Eye (tissue), 1 donor: Measurements from ENCODE around the gene TRPM2.
A peak's percentile ranks its signal among the peaks of the same experiment; 100 is the strongest.

Experiments
- DNase-seq: peaks from one replicate; pipeline ENCODE4 v3.0.0-alpha.2; 2015

Gene TRPM2

GRCh38 chr21:44448651-44449131 is 95.3 kb downstream of the TRPM2 start:
- DNase-seq = no peak

DNA sequence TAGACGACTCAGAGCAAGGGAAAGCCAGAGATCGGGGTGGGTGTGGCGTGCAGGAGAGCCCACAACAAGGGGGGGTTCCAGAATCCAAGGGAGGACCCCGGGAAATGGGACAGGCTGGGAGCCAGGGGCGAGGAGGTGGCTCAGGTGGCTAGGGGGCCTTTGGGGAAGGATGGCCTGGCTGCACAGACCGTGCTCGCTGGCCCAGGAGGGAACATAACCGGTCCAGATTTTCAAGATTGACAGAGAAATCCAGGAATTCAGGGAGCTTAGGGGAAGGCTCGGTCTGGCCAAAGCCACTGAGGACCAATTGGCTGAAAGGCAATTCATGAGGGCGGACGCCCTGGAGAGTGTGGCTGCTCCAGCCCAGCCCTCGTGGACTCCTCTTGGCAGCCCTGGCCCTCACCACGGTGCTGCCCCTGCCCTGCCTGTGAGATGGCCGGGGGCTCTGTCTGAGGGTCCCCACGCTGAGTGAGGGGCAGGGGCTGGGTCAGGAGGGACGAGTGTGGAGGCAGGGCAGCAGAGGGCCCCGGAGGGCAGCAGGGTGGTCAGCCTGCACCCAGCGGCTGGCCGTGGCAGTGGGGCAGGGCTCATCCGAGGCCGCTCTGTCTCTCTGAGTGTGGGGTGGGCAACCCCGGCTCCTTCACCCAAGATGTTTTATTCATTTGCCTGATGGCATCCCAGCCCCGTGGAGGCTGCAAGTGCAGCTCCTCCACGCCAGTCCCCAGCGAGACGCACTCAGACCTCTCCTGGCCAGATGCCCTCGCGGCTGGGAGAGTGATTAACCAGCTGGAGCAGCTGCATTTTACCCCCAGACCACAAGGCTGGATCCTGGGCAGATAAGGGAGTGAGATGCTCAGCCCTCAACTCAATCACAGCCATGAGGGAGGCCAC is 96.3 kb downstream of the TRPM2 start:
- peak; percentile 47 for DNase-seq

DNA sequence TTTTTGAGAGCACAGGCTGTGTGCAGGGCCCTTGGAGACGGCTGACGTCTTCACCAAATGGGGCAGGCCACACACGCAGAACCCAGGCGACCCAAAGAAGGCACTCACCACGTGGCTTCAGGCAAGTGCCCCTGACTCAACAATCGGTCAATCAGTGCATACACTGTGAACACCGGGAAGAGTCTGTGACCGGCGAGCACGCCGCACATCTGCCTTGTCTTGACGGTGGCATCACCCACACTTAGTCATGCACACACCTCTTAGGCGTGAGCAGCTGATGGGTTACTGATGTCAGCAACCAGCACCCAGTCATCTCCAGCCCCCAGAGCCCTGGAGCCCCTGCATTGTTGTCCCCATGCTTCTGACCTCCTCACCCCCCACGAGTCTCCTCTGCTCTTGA is 97.0 kb downstream of the TRPM2 start:
- no peak for DNase-seq

GRCh38 chr21:44450999-44451398 is 97.6 kb downstream of the TRPM2 start:
- DNase-seq = no peak

DNA sequence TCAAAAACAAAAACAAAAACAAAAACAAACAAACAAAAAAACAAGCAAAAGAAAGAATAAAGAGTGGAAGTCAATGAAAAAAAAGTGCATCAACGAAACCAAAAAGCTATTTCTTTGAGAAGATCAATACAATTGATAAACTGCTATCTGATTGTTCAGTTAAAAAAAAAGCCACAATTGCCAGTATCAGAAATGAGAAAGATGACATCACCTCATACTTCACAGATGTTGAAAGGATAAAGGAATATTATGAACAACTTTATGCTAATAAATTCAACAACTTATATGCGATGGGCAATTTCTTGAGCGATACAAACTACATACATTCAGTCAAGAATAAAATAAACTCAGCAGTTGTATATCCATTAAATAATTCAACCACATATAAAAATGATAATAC is 99.7 kb downstream of the TRPM2 start:
- DNase-seq = no peak

DNA sequence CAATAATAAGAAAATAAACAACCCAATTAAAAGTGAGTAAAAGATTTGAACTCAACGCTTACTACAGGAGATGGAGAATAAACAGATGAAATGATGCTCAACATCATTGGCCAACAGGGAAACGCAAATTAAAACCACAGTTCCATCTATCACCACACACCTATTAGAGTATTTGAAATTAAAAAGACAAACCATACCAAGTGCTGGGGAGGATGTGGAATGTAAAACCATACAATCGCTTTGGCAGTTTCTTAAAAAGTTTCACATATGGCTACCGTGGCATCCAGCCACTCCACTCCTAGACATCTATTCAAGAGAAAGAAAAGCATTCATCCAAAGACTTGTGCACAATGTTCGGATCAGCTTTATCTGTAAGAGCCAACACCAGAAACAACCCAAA is 100.6 kb downstream of the TRPM2 start:
- no peak for DNase-seq

DNA sequence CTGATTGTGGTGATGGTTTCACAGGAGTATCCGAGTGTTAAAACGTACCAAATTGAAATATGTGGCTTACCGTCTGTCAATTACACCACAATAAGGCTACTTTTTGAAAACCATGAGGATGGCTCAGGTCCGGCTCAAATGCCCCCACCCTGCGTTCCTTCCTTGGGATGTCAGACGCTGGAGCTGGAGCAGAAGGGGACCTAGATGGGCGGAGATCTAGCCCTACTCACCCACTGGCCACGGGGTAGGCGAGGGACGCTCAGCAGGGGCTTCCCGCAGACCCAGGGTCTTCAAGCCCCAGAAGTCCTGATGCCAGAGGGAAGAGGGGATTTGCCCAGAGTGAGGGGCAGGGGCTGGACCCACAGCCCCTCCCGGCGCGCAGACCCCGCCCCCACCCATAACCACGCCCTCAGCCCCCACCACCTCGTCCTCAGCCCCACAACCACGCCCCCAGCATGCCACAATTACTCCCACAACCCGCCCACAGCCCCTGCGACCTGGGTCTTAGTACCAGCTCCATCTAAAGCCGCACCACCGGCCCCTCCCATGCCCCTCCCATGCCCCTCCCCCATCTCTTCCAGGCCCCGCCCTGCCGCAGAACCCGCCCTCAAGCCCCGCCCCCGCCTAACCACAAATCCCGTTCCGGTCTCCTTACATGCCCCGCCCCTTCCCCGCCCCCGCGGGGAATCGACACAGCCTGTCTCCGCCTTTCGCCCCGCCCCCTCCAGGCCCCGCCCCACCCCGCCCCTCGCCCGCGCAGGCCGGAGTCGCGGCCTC is 101.5 kb downstream of the TRPM2 start, which contains the start of gene LRRC3:
Gene LRRC3, plus strand, starts transcription at position 764 of the 777 bp plus-strand sequence. CDS start 1,135 bp downstream, outside the sequence.
- peak; percentile 94 for DNase-seq

- DNase-seq = peak; percentile 78
These were observed 102.2 kb downstream of the TRPM2 start for GRCh38 chr21:44455524-44456213.

DNA sequence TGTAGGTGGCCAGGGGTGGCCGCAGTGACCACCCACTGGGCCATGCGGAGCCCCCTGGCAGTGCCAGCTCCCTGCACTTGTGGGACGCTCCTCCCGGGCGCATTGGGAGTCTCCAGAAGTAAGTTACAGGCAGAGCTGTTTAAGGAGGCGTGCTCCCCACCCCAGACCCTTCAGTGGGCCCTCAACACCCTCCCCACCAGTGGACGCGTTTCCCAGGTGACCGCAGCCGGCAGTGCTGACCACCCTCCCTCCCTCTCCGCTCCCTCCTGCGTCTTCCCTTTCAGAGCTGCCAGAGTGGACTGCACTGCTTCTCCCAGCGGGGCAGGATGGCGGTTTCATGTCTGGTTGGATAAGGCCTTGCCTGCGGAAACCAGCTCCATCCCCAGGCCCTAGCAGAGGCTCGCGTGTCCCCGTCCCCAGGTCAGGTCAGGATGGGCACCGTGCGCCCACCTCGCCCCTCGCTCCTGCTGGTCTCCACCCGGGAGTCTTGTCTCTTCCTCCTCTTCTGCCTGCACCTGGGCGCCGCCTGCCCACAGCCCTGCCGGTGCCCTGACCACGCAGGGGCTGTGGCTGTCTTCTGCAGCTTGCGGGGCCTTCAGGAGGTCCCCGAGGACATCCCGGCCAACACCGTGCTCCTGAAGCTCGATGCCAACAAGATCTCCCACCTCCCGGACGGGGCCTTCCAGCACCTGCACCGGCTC is 102.9 kb downstream of the TRPM2 start:
- peak; percentile 51 for DNase-seq

- no peak for DNase-seq
These were observed 103.7 kb downstream of the TRPM2 start for GRCh38 chr21:44456915-44457736.

DNA sequence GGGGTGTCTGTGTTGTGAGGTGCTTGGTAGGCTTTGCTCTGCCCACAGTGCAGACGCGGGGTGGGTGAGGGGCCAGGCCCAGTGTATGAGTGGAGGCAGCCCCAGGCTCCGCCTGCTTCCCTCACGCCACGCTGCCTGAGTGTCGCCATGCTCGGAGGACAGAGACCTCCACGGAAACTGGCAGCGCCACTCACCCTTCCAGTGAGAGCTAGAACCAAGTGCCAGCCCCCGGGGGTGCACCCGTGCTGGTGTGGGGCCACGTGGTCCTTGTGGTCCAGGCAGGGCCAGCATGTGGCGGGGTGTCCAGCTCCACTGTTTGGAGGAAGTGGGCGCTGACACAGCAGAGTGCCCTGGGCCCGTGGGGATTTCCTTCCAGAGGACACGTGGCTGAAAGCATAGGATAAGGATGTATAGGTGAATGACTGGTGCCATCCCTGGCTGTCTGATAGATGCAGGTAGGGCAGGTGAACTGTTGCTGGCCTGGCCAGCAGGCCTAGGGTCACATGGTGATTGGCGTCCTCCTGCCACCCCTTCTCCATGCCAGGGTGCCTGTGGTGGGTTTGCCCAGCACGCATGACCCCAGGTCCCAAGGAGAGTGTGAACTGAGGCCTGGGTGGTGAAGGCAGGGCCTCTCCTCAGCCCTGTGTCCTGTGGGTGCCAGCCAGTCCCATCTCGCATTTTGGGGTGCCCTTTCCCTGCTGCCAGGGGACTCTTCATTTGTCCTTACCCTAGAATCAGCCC is 105.7 kb downstream of the TRPM2 start:
- no peak for DNase-seq

DNA sequence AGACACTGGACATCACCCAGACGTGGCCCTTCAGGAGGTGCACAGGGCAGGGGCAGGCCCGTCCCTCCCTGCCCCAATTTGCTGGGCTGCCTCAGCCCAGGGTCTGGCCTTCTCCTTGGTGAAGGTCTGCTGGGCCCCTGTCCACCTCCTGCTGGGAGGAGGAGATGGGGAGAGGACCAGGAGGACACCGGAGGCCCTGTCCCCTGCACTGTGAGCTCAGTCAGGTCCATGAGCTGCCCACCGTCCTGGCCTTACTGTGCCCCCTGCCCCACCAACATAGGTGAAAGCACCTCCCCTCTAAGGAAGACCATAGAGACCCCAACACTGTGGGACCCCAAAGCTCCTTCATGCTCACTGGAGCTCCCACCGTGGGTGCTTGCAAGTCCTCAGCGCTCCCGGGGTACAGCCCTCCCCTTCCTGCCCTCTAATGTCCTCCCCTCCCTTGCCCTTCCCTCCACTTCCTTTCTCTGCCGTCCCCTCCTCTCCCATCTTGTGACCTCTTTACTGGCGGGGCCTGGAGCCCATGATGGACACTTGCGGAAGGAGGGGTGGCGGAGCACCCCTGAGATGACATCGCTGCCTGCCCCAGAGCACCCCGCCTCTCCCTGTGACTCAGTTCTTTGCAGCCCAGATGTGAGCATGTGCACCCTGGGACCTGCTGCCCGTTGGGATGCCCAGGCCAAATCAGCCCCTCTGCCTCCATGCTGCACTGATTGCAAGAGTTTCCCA is 106.5 kb downstream of the TRPM2 start:
- DNase-seq = no peak

DNA sequence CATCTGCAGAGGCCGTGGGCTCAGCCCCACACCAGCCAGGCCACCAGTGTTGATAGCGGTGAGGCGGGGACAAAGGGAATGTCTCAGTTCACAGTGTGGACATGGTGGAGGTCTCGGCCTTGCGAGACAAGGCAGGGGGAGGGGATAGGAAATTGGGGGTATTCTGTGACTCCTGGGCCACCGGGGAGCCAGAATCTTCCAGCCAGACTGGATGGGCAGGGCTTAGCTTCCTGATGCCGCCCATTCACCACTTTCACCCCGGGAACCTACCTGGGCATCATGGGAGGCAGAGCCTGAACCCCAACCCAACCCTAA is 107.0 kb downstream of the TRPM2 start:
- DNase-seq = no peak

DNA sequence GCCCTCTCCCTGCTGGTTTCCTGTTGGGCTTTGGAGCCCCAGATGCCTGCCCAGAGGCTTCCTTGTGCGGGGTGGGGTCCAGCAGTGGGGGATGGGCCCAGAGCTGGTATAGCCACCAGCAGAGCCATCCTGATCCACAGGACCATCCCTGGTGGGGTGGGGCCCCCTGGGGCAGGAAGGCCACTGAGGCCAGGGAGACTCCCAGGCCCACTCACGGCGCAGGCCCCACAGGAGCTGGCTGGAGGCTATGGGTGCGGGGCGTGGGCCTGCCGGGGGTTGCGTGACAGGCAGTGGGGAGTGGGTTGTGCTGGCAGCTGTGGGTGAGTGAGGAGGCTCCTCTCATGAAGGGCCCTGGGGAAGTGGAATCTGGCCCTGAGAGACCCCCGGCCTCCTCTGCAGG is 107.6 kb downstream of the TRPM2 start:
- DNase-seq = no peak

GRCh38 chr21:44461464-44462001 is 108.1 kb downstream of the TRPM2 start:
- DNase-seq = peak; percentile 44

DNA sequence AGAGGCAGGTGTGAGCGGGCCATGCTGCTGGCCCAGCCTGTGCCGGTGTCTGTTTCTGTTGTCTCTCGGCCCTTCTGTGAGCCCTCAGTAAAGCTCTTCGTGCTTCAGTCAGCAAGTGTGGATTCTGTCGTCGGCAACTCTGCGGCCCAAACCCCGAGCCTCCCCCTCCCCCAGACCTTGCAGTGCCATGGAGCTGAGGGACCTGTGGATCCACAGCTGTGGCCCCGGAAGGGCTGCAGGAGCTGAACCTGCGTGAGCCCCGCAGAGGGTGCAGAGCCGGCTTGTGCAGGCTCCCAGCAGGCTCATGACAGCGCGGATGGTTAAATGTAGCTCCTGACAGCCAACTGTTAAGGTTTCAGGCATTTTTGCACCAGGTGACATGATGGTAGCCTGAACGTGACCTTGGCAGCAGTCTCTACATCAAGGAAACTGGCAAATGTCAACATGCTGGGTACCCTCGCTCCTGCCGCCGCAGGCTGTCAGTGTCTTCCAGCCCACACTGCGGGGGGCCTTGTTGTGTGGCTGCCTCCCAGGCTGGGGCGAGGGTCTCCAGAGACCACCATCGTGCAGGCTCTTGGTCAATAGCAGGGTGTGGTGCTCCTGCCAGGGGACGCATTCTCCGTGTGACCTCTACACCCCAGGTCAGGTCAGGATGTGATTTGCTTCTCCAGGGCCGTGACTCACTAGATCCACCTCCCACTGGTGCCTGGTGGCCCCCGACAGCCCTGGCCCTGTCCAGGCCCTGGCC is 108.8 kb downstream of the TRPM2 start:
- no peak for DNase-seq

GRCh38 chr21:44462834-44463200 is 109.4 kb downstream of the TRPM2 start:
- DNase-seq = no peak

GRCh38 chr21:44463724-44464123 is 110.3 kb downstream of the TRPM2 start:
- DNase-seq = peak; percentile 25

DNA sequence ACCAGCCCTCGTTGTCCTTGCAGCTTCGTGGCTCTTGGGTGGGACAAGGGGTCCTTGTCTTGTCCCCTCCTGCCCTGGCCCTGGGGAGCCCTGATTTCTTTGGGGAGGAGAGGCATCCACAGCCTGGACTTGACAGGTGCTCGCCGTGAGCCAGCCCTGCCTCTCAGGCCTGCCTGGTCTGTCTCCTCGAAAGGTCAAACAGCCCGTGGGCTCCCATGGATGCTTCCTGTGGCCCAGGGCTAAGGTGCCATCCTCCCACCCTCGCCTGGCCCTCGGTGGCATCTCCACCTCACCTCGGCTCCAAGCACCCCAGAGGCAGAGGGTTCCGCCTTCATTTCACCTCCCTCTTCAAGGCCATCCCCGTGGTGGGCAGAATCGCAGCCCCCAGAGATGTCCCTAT is 110.9 kb downstream of the TRPM2 start:
- DNase-seq = no peak
